ENCODE results near the gene LCE7A.

Gene LCE7A

GRCh38 chr1:152859696-152860095 lies at the start of gene LCE7A:
Gene LCE7A (plus strand): TSS chr1:152859996. CDS start chr1:152860698, 702 bp downstream.
- Mint-ChIP-seq H3K27me3 (ENCODE audit: low read depth) (no peaks in the 10 kb centered on the region), H3K36me3 (ENCODE audit: low read depth) (no peaks in the 10 kb centered on the region), H3K4me1 (no peaks in the 10 kb centered on the region), H3K27ac (no peak within 1 kb of the TSS), H3K4me3 (no peak within 1 kb of the TSS), H3K9me3 (peaks cover 8% of the 10 kb centered on the region)
- TF ChIP-seq CTCF (IDR thresholded peaks at IDR 0.05; ENCODE audit: unreplicated experiment in 3 of 3): no peak

- Mint-ChIP-seq H3K4me1 (no peaks in the 10 kb centered on the region), H3K9me3 (peaks cover 23% of the 10 kb centered on the region), H3K4me3 (no peak overlapping the region), H3K27me3 (ENCODE audit: low read depth) (no peaks in the 10 kb centered on the region), H3K27ac (no peak overlapping the region), H3K36me3 (ENCODE audit: low read depth) (no peaks in the 10 kb centered on the region)
- no peak for TF ChIP-seq CTCF (IDR thresholded peaks at IDR 0.05; ENCODE audit: unreplicated experiment in 3 of 3)
Observed at GRCh38 chr1:152811050-152811449, 48.7 kb upstream of the LCE7A start.

GRCh38 chr1:152811671-152812070 lies 48.1 kb upstream of the LCE7A start, which contains the start of gene LCE1B:
Gene LCE1B (plus strand): TSS chr1:152811971. CDS start chr1:152812447, 476 bp downstream.
- no peak within 1 kb of the TSS for H3K27ac Mint-ChIP-seq
- H3K27me3 Mint-ChIP-seq (ENCODE audit: low read depth): no peaks in the 10 kb centered on the region
- H3K4me1 Mint-ChIP-seq: no peaks in the 10 kb centered on the region
- H3K4me3 Mint-ChIP-seq: no peak within 1 kb of the TSS
- peaks cover 23% of the 10 kb centered on the region for H3K9me3 Mint-ChIP-seq
- H3K36me3 Mint-ChIP-seq (ENCODE audit: low read depth): no peaks in the 10 kb centered on the region
- TF ChIP-seq CTCF (IDR thresholded peaks at IDR 0.05; ENCODE audit: unreplicated experiment in 3 of 3): no peak

GRCh38 chr1:152817309-152817708 lies 42.5 kb upstream of the LCE7A start:
- H3K4me3 Mint-ChIP-seq: no peak overlapping the region
- TF ChIP-seq CTCF (IDR thresholded peaks at IDR 0.05; ENCODE audit: unreplicated experiment in 3 of 3): no peak
- H3K27ac Mint-ChIP-seq: no peak overlapping the region
- no peaks in the 10 kb centered on the region for H3K27me3 Mint-ChIP-seq (ENCODE audit: low read depth)
- H3K4me1 Mint-ChIP-seq: no peaks in the 10 kb centered on the region
- H3K36me3 Mint-ChIP-seq (ENCODE audit: low read depth): no peaks in the 10 kb centered on the region
- peaks cover 30% of the 10 kb centered on the region for H3K9me3 Mint-ChIP-seq

GRCh38 chr1:152823294-152823693 lies 36.5 kb upstream of the LCE7A start:
- Mint-ChIP-seq H3K4me1 (no peaks in the 10 kb centered on the region), H3K27me3 (ENCODE audit: low read depth) (no peaks in the 10 kb centered on the region), H3K27ac (no peak overlapping the region), H3K4me3 (no peak overlapping the region), H3K9me3 (peaks cover 18% of the 10 kb centered on the region), H3K36me3 (ENCODE audit: low read depth) (no peaks in the 10 kb centered on the region)
- TF ChIP-seq CTCF (IDR thresholded peaks at IDR 0.05; ENCODE audit: unreplicated experiment in 3 of 3): no peak

GRCh38 chr1:152824964-152825363 lies 34.8 kb upstream of the LCE7A start:
- H3K27me3 Mint-ChIP-seq (ENCODE audit: low read depth): no peaks in the 10 kb centered on the region
- H3K4me1 Mint-ChIP-seq: no peaks in the 10 kb centered on the region
- peaks cover 18% of the 10 kb centered on the region for H3K9me3 Mint-ChIP-seq
- no peaks in the 10 kb centered on the region for H3K36me3 Mint-ChIP-seq (ENCODE audit: low read depth)
- no peak overlapping the region for H3K4me3 Mint-ChIP-seq
- no peak overlapping the region for H3K27ac Mint-ChIP-seq
- no peak for TF ChIP-seq CTCF (IDR thresholded peaks at IDR 0.05; ENCODE audit: unreplicated experiment in 3 of 3)
